HL-60 (cell line): ENCODE results near the gene ZSWIM6.
A peak's percentile ranks its signal among the peaks of the same experiment; 100 is the strongest.

ENCODE experiments used
- TF ChIP-seq, protein P1 (sequence below): IDR thresholded peaks from one replicate; pipeline ENCODE4 v1.5.1; 2011; ENCODE audit warnings: low read length, control low read depth, inconsistent platforms; ENCODE audit not compliant: insufficient read depth
- TF ChIP-seq, protein P2 (sequence below): IDR thresholded peaks from 2 replicates; pipeline ENCODE4 v1.6.1; 2012; ENCODE audit warnings: low read depth; ENCODE audit not compliant: insufficient replicate concordance

DNA sequence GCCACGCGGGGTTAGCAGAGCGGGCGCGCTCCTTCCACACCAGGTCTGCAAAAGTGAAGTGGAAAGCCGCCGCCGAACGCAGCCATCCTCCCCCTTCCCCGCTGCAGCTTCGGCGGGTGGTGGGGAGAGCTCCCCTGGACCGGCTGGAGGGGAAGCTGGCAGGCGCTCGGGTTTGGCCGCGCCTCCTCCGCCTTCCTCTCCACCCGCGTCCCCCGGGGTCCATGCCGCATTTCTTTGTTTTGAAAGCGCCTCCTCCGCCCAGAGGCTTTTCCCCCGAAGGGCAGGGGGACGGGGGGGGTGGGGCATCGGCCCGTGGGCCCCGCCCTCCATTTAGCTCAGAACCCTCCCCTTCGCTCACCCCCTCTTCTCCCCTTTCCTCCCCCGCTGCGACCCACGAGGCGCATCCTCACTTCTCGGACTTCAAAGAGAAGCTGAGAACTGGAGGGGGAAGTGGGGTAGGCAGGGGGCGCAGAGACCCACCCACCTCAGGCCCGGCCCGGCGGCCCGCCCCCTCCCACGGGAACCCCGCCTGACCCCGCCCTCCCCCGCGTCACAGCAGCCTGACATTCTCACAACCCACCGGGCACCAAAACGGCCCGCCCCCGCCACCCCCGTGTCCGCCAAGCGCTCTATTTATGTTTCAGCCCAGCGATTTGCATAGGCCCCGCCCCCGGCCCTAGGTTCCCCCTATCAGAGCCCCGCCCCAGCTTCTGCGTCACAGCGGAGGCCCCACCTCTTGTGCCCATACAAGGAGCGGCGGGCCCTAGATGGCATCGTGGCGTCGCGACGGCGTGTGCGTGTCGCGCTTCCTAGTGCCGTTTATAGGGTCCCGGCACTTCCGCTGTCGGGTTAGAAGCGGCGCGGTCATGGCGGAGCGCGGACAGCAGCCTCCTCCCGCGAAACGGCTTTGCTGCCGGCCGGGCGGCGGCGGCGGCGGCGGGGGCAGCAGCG, at the start of gene ZSWIM6:
- TF ChIP-seq, protein P1, sequence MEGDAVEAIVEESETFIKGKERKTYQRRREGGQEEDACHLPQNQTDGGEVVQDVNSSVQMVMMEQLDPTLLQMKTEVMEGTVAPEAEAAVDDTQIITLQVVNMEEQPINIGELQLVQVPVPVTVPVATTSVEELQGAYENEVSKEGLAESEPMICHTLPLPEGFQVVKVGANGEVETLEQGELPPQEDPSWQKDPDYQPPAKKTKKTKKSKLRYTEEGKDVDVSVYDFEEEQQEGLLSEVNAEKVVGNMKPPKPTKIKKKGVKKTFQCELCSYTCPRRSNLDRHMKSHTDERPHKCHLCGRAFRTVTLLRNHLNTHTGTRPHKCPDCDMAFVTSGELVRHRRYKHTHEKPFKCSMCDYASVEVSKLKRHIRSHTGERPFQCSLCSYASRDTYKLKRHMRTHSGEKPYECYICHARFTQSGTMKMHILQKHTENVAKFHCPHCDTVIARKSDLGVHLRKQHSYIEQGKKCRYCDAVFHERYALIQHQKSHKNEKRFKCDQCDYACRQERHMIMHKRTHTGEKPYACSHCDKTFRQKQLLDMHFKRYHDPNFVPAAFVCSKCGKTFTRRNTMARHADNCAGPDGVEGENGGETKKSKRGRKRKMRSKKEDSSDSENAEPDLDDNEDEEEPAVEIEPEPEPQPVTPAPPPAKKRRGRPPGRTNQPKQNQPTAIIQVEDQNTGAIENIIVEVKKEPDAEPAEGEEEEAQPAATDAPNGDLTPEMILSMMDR = no peak
- TF ChIP-seq, protein P2, sequence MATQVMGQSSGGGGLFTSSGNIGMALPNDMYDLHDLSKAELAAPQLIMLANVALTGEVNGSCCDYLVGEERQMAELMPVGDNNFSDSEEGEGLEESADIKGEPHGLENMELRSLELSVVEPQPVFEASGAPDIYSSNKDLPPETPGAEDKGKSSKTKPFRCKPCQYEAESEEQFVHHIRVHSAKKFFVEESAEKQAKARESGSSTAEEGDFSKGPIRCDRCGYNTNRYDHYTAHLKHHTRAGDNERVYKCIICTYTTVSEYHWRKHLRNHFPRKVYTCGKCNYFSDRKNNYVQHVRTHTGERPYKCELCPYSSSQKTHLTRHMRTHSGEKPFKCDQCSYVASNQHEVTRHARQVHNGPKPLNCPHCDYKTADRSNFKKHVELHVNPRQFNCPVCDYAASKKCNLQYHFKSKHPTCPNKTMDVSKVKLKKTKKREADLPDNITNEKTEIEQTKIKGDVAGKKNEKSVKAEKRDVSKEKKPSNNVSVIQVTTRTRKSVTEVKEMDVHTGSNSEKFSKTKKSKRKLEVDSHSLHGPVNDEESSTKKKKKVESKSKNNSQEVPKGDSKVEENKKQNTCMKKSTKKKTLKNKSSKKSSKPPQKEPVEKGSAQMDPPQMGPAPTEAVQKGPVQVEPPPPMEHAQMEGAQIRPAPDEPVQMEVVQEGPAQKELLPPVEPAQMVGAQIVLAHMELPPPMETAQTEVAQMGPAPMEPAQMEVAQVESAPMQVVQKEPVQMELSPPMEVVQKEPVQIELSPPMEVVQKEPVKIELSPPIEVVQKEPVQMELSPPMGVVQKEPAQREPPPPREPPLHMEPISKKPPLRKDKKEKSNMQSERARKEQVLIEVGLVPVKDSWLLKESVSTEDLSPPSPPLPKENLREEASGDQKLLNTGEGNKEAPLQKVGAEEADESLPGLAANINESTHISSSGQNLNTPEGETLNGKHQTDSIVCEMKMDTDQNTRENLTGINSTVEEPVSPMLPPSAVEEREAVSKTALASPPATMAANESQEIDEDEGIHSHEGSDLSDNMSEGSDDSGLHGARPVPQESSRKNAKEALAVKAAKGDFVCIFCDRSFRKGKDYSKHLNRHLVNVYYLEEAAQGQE = peak; percentile 77
